Mucosa of stomach (tissue), 1 donor: ENCODE results near the gene SPEG.

Experiments used
- H3K27me3 ChIP-seq: one replicate; pipeline ENCODE4 v1.7.0; 2013; ENCODE audit warnings: mild to moderate bottlenecking, low read length; ENCODE audit not compliant: control insufficient read depth, insufficient read depth
- H3K36me3 ChIP-seq: one replicate; pipeline ENCODE4 v1.7.0; 2013; ENCODE audit warnings: low read length; ENCODE audit not compliant: control insufficient read depth, insufficient read depth
- H3K4me1 ChIP-seq: one replicate; pipeline ENCODE4 v1.7.0; 2013; ENCODE audit warnings: mild to moderate bottlenecking, low read length; ENCODE audit not compliant: control insufficient read depth, insufficient read depth
- H3K4me3 ChIP-seq: one replicate; pipeline ENCODE4 v1.7.0; 2013; ENCODE audit warnings: low read length
- H3K9ac ChIP-seq: one replicate; pipeline ENCODE4 v1.7.0; 2013; ENCODE audit warnings: mild to moderate bottlenecking, low read length, moderate library complexity
- H3K9me3 ChIP-seq: one replicate; pipeline ENCODE4 v1.7.0; 2013; ENCODE audit warnings: mild to moderate bottlenecking, low read length, moderate library complexity; ENCODE audit not compliant: control insufficient read depth
- donor health status: Pancreatic carcinoma.

Gene SPEG

GRCh38 chr2:219545295-219545942 lies 110.8 kb downstream of the SPEG start:
- H3K27me3 ChIP-seq, result no peaks in the 10 kb centered on the region
- no peak overlapping the region for H3K4me3 ChIP-seq
- H3K36me3 ChIP-seq, result no peaks in the 10 kb centered on the region
- no peak overlapping the region for H3K9ac ChIP-seq
- H3K4me1 ChIP-seq, result peaks cover 14% of the 10 kb centered on the region
- H3K9me3 ChIP-seq, result no peaks in the 10 kb centered on the region

GRCh38 chr2:219545943-219546352 lies 111.3 kb downstream of the SPEG start:
- H3K4me3 ChIP-seq, result no peak overlapping the region
- H3K9ac ChIP-seq, result no peak overlapping the region
- peaks cover 14% of the 10 kb centered on the region for H3K4me1 ChIP-seq
- H3K9me3 ChIP-seq, result no peaks in the 10 kb centered on the region
- H3K27me3 ChIP-seq, result peaks cover 4% of the 10 kb centered on the region
- H3K36me3 ChIP-seq, result no peaks in the 10 kb centered on the region

- Histone ChIP-seq H3K36me3 (no peaks in the 10 kb centered on the region), H3K9ac (no peak overlapping the region), H3K27me3 (peaks cover 17% of the 10 kb centered on the region), H3K4me1 (peaks cover 11% of the 10 kb centered on the region), H3K9me3 (no peaks in the 10 kb centered on the region), H3K4me3 (no peak overlapping the region)
Observed at GRCh38 chr2:219547621-219548020, 113.0 kb downstream of the SPEG start.
